Activated CD4-positive, alpha-beta memory T cell treated with anti-CD3 and anti-CD28 coated beads, Interleukin-2, amount 10 ng/mL, durations not matched to agents 7 days and 5 days (primary cell): Measurements from ENCODE around the gene CIAPIN1. TPM values are rescaled to one million over a fixed set of nuclear protein-coding genes. Genes with fewer than 3 reads are reported as not detected.
"Not testable (repeated sequence)": the region's sequence is repeated elsewhere in the genome, so short reads cannot be mapped to it uniquely, and the experiment has no call there.

Experiments
- CTCF ChIA-PET: fragments of 350-600 bp; sonication (Branson Sonifier 250); formaldehyde crosslinking; loops from one replicate; lab custom pipeline; 2021; ENCODE audit warnings: antibody characterized with exemption, inconsistent platforms; lab: Charles Lee
- POLR2A ChIA-PET: fragments of 350-600 bp; sonication (Branson Sonifier 250); formaldehyde crosslinking; loops from one replicate; lab custom pipeline; 2021; ENCODE audit warnings: antibody characterized with exemption; lab: Charles Lee
- DNase-seq: peaks from one replicate; pipeline ENCODE4 v3.0.0-alpha.2; 2020
- H3K27ac Mint-ChIP-seq: one replicate; pipeline ENCODE4 v1.8.0; 2021; ENCODE audit warnings: mild to moderate bottlenecking, mixed read lengths
- H3K27me3 Mint-ChIP-seq: one replicate; pipeline ENCODE4 v1.8.0; 2021; ENCODE audit warnings: mixed read lengths
- H3K36me3 Mint-ChIP-seq: one replicate; pipeline ENCODE4 v1.8.0; 2021; ENCODE audit warnings: low read depth, mixed read lengths
- H3K4me1 Mint-ChIP-seq: one replicate; pipeline ENCODE4 v1.8.0; 2021; ENCODE audit warnings: mixed read lengths
- H3K4me3 Mint-ChIP-seq: one replicate; pipeline ENCODE4 v1.8.0; 2021; ENCODE audit warnings: mild to moderate bottlenecking, mixed read lengths
- H3K9me3 Mint-ChIP-seq: one replicate; pipeline ENCODE4 v1.8.0; 2021; ENCODE audit warnings: mixed read lengths
- total RNA-seq, 2 experiments: library from RNA; stranded (reverse); gene quantifications; one replicate each; pipeline ENCODE4 v1.2.3, GENCODE V29; 2021

The CIAPIN1 gene
- total RNA-seq, 2 experiments from 2014 or later = 35.8 to 36.1 TPM

DNA sequence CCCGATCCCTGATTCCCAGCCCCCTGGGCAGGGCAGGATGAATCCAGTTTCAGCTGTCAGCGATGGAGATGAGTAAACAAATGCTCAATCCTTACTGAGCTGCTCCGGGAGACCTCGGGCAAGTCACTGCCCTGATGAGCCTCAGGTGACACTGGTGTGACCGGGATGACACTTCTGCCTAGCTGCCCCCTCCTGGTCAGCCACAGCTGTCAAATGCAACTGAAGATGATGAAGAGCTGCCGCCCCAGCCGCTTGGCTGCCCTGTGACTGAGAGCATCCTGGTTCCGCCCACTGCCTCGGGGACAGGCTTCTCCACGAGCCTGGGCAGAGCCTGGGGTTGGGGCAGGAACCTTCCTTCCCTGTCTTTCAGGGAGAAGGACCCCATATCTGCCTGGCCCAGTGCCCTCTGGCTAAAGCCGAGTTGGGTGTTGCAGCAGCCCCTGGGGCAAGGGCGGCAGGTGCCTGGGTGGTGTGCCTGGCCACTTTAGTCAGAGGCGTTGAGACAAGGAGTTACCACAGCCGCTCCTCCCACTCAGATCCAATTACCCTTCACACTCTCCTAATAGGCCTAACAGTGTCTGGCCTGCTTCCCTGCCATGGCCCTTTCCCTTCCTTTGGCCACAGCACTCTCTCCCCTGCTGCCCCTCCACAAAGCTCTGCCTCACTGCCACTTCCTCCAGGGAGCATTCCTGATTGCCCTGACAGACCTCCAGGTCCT lies 37.2 kb downstream of the CIAPIN1 start:
- Mint-ChIP-seq H3K27ac (no peak overlapping the region), H3K9me3 (no peaks in the 10 kb centered on the region), H3K4me1 (no peaks in the 10 kb centered on the region), H3K27me3 (peaks cover 4% of the 10 kb centered on the region), H3K36me3 (no peaks in the 10 kb centered on the region), H3K4me3 (no peak overlapping the region)
- ChIA-PET CTCF (no interaction called here), POLR2A (interaction anchor here (1.0 kb wide), 1 partner anchor 37 kb away, joined by 3 read pairs; the partner anchor contains the start of genes CIAPIN1 and COQ9)
- DNase-seq = no peak

- ChIA-PET POLR2A (no interaction called here), CTCF (no interaction called here)
- DNase-seq = no peak
- Mint-ChIP-seq H3K36me3 (no peaks in the 10 kb centered on the region), H3K27ac (no peak overlapping the region), H3K4me3 (no peak overlapping the region), H3K9me3 (no peaks in the 10 kb centered on the region), H3K27me3 (peaks cover 7% of the 10 kb centered on the region), H3K4me1 (no peaks in the 10 kb centered on the region)
These were observed 38.1 kb downstream of the CIAPIN1 start for GRCh38 chr16:57409065-57409464.

DNA sequence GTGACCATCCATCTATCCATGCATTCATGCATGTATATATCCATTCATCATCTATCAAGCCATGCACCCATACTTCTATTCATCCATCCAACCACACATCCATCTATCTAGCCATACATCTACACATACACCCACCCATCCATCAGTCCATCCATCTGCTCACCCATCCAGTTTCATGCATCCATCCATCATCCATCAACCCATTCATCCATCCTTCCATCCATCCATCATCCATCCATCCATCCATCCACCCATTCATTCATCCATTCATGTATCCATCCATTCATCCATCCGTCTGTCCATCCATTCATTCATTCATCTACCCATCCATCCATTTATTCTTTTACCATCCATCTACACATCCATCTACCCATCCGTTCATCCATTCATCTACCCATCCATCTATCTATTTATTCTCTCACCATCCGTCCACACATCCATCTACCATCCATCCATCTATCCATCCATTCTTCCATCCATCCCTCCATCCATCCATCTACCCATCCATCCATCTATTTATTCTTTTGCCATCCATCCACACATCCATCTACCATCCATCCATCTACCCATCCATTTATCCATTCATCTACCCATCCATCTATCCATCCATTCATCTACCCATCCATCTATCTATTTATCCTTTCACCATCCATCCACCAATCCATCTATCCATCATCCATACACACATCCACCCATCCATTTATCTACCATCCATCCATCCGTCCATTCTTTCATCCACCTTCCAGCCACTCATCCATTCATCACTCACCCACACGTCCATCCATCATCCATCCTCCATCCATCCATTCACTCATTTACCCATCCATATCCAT lies 39.4 kb downstream of the CIAPIN1 start:
- ChIA-PET CTCF (no interaction called here), POLR2A (no interaction called here)
- Mint-ChIP-seq H3K4me3 (no peak overlapping the region), H3K36me3 (no peaks in the 10 kb centered on the region), H3K4me1 (no peaks in the 10 kb centered on the region), H3K9me3 (no peaks in the 10 kb centered on the region), H3K27ac (no peak overlapping the region), H3K27me3 (peaks cover 6% of the 10 kb centered on the region)
- no peak for DNase-seq

GRCh38 chr16:57406881-57407280 lies 40.3 kb downstream of the CIAPIN1 start:
- Mint-ChIP-seq H3K36me3 (no peaks in the 10 kb centered on the region), H3K9me3 (no peaks in the 10 kb centered on the region), H3K27me3 (peaks cover 6% of the 10 kb centered on the region), H3K4me3 (no peak overlapping the region), H3K27ac (no peak overlapping the region), H3K4me1 (no peaks in the 10 kb centered on the region)
- POLR2A ChIA-PET = no interaction called here
- DNase-seq = no peak
- CTCF ChIA-PET = interaction anchor here (1.0 kb wide), 1 partner anchor 10 kb away, joined by 3 read pairs; no protein-coding TSS in a partner anchor

GRCh38 chr16:57405097-57405496 lies 42.1 kb downstream of the CIAPIN1 start:
- Mint-ChIP-seq H3K27ac (no peak overlapping the region), H3K27me3 (peaks cover 6% of the 10 kb centered on the region), H3K9me3 (no peaks in the 10 kb centered on the region), H3K4me3 (no peak overlapping the region), H3K36me3 (no peaks in the 10 kb centered on the region), H3K4me1 (no peaks in the 10 kb centered on the region)
- CTCF ChIA-PET = interaction anchor here (1.2 to 1.6 kb wide), 2 partner anchors 12 to 57 kb away, joined by 4 read pairs; partner anchors contain the start of gene POLR2C
- DNase-seq = no peak
- POLR2A ChIA-PET = interaction anchor here (1.1 kb wide), 1 partner anchor 13 kb away, joined by 3 read pairs; no protein-coding TSS in a partner anchor

- CTCF ChIA-PET = interaction anchor here (0.8 to 1.6 kb wide), 3 partner anchors 13 to 58 kb away, joined by 3 to 4 read pairs (median 4); partner anchors contain the start of gene POLR2C
- Mint-ChIP-seq H3K27me3 (peaks cover 6% of the 10 kb centered on the region), H3K4me1 (no peaks in the 10 kb centered on the region), H3K36me3 (no peaks in the 10 kb centered on the region), H3K9me3 (no peaks in the 10 kb centered on the region), H3K4me3 (no peak within 1 kb of the TSS), H3K27ac (no peak within 1 kb of the TSS)
- POLR2A ChIA-PET = interaction anchor here (1.1 kb wide), 1 partner anchor 14 kb away, joined by 3 read pairs; no protein-coding TSS in a partner anchor
- DNase-seq = no peak
These were observed 43.0 kb downstream of the CIAPIN1 start, which contains the start of gene CCL17 for GRCh38 chr16:57403965-57404817. Gene CCL17 (plus strand): TSS chr16:57404767. CDS start chr16:57413933, 9,166 bp downstream.

DNA sequence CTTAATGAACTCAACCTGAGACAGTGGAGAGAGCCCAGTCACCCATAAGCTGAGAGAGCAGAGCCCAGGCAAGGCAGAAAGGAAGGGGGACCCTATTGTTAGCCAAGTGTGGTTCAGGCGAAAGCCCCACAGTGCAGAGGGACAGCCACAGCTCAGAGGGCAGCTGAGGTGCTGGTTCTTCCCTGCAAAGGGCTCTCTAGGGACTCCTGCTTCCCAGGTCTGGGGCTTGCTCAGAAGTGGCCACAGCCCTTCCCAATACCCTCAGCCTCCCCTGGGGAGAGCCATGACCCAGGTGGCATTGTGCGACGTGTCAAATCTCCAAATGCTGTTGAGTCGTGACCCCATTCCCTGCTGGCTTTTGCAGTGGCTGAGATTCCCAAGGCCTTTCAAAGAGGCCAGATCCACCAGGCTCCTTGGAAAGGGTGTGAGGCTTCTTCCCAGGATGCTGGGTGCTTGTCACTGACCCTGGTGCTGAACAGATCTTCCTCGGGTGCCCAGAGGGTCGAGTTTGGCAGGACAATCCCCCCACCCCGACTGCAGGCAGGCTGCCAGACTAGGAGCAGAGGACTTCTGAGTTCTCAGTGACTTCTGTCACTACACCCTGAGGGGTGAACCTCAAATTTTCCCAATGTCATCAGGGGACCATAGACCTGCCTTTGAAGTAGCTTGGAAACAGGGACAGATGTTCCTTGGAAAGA lies 45.1 kb downstream of the CIAPIN1 start:
- CTCF ChIA-PET = interaction anchor here (1.3 kb wide), 1 partner anchor 15 kb away, joined by 4 read pairs; no protein-coding TSS in a partner anchor
- no peaks in the 10 kb centered on the region for H3K36me3 Mint-ChIP-seq
- POLR2A ChIA-PET = no interaction called here
- no peaks in the 10 kb centered on the region for H3K4me1 Mint-ChIP-seq
- no peaks in the 10 kb centered on the region for H3K9me3 Mint-ChIP-seq
- no peak for DNase-seq
- peaks cover 6% of the 10 kb centered on the region for H3K27me3 Mint-ChIP-seq
- H3K4me3 Mint-ChIP-seq = no peak overlapping the region
- no peak overlapping the region for H3K27ac Mint-ChIP-seq

GRCh38 chr16:57397493-57397892 lies 49.7 kb downstream of the CIAPIN1 start:
- not testable (repeated sequence) for H3K4me3 Mint-ChIP-seq
- CTCF ChIA-PET = interaction anchor here (1.6 kb wide), 1 partner anchor 97 kb away, joined by 3 read pairs; no protein-coding TSS in a partner anchor

DNA sequence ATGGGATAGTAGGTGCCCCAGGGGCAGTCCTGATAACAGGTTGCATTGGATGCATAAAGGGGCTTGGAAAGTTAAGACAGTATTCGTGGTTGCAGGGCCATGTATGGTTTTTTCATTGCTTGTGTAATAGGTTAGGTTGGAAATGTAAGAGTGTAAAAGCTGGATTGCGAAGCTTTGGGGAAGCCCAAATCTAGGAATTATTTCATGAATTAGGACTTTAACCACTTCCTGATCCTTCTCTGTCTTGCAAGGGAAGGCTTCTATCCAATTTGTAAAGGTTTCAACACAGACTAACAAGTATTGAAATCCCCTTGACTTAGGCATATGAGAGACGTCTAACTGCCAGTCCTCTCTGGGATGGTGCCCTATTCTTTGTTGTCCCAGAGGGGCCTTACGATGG lies 50.4 kb downstream of the CIAPIN1 start:
- CTCF ChIA-PET = interaction anchor here (1.6 kb wide), 1 partner anchor 96 kb away, joined by 3 read pairs; no protein-coding TSS in a partner anchor
- Mint-ChIP-seq H3K4me3 (no peak overlapping the region), H3K27me3 (peaks cover 2% of the 10 kb centered on the region), H3K4me1 (no peaks in the 10 kb centered on the region), H3K27ac (no peak overlapping the region), H3K36me3 (no peaks in the 10 kb centered on the region), H3K9me3 (no peaks in the 10 kb centered on the region)
- DNase-seq = no peak
- POLR2A ChIA-PET = no interaction called here

More at GRCh38 chr16:57397493-57397892, 49.7 kb downstream of the CIAPIN1 start:
- POLR2A ChIA-PET, DNase-seq, H3K27ac Mint-ChIP-seq, H3K27me3 Mint-ChIP-seq, H3K36me3 Mint-ChIP-seq, H3K4me1 Mint-ChIP-seq, H3K9me3 Mint-ChIP-seq: not testable (repeated sequence)

- no peaks in the 10 kb centered on the region for H3K4me1 Mint-ChIP-seq
- no peak for DNase-seq
- ChIA-PET POLR2A (no interaction called here), CTCF (no interaction called here)
- no peak overlapping the region for H3K4me3 Mint-ChIP-seq
- H3K27me3 Mint-ChIP-seq = peaks cover 6% of the 10 kb centered on the region
- H3K27ac Mint-ChIP-seq = no peak overlapping the region
- no peaks in the 10 kb centered on the region for H3K36me3 Mint-ChIP-seq
- H3K9me3 Mint-ChIP-seq = no peaks in the 10 kb centered on the region
These were observed 52.2 kb downstream of the CIAPIN1 start for GRCh38 chr16:57395026-57395425.

DNA sequence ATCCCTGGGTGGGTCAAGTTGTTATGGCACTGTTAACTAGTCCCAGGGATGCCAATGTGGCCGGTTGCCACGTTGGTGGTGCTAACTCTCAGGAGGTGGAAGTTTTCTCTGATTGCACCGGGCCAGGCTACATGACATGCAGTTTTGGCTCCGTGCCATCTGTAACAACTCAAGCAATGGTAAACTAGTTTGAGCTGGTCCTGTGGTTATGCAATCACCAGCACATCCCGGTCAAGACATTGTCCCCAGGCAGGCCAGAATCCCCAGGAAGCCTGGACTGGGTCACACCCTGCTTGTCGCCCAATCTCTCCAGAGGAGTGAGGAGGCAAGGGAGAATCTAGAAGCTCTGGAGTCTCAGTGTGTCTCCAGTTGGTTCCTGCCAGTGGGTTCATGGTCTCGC lies 52.7 kb downstream of the CIAPIN1 start:
- Mint-ChIP-seq H3K9me3 (no peaks in the 10 kb centered on the region), H3K4me3 (no peak overlapping the region), H3K36me3 (no peaks in the 10 kb centered on the region), H3K27ac (no peak overlapping the region), H3K4me1 (no peaks in the 10 kb centered on the region), H3K27me3 (peaks cover 6% of the 10 kb centered on the region)
- POLR2A ChIA-PET = no interaction called here
- CTCF ChIA-PET = no interaction called here
- DNase-seq = no peak

DNA sequence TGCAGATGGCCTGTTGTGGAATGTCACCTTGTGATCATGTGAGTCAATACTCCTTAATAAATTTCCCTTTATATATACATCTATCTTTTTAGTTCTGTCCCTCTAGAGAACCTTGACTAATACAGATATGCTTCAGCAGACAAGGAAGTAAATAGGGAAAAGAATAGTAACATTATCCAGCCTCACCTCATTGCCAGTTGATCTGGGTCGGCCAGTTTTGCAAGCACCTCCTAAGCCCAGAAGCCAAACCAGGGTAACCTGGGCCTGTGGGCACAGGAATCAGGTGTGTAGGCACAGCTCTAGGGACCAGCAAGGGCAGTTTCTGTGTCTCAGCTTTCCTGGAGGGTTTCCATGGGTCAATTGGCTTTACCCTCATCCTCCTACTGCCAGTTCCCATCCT lies 54.5 kb downstream of the CIAPIN1 start:
- Mint-ChIP-seq H3K4me1 (peaks cover 6% of the 10 kb centered on the region), H3K27me3 (peaks cover 6% of the 10 kb centered on the region), H3K9me3 (peaks cover 5% of the 10 kb centered on the region), H3K36me3 (no peaks in the 10 kb centered on the region), H3K27ac (no peak overlapping the region), H3K4me3 (no peak overlapping the region)
- ChIA-PET CTCF (no interaction called here), POLR2A (no interaction called here)
- no peak for DNase-seq
